Measurements from ENCODE around the gene CD9.

DNA sequence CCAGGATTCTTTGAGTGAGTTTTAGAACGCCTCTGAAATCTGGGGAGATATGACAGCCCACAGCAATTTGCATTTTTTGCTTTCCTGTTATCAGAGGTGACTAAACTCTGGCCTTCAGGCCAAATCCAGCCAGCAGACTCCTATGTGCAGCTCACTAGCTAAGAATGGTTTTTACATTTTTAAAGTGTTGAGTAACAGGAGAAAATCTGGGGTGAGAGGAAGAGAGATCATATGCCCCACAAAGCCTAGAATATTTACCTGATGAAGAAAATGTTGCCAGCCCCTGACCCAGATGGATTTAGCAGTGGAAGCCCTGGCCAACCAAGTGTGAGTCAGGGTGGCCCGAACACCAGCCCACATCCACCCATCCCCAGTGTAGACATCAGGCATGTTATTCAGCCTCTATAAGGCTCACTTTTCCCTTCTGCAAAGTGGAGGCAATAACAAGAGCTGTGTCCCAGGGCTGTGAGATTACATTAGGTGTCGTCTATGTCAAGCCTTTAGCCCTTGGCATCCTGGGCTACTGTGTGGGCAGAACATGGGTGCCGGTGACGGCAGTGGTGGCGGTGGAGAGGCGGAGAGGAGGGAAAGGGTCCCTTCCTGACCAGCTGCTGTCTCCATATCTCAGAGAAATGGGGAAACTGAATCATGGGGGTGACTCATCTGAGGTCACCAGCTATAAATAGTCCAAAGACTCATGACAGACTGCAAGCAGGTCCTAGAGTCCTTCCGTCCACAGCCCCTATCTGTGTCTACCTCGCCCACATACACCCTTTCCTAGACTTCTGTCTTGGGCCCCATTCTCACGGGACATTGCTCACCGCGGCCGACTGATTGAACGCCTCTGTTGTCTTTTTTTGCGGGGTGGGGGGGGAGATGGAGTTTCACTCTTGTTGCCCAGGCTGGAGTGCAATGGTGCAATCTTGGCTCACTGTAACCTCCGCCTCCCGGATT is 32.6 kb upstream of the CD9 start:
- TF ChIP-seq CTCF (IDR thresholded peaks at IDR 0.05; ENCODE audit: control extremely low read depth in 1 of 3, insufficient read depth in 1 of 3, low read depth in 1 of 3, low read length in 3 of 3) (no peak), CHD1 (IDR thresholded peaks at IDR 0.05; ENCODE audit: low read depth, low read length) (no peak), CBX5 (IDR thresholded peaks at IDR 0.05; ENCODE audit: low read depth, low read length) (no peak), SRF (IDR thresholded peaks at IDR 0.05; ENCODE audit: low read depth, low read length) (no peak), MAX (IDR thresholded peaks at IDR 0.05) (no peak), POLR2A (IDR thresholded peaks at IDR 0.05; ENCODE audit: control extremely low read depth in 1 of 2, low read depth in 2 of 2, low read length in 2 of 2) (no peak), CEBPB (IDR thresholded peaks at IDR 0.05; ENCODE audit: low read depth, low read length) (no peak)

Data from H1 (cell line).